ENCODE measurements around the gene VPS37B.
A peak's percentile ranks its signal among the peaks of the same experiment; 100 is the strongest.
"Not testable (repeated sequence)": the region's sequence is repeated elsewhere in the genome, so short reads cannot be mapped to it uniquely, and the experiment has no call there.

Gene VPS37B

DNA sequence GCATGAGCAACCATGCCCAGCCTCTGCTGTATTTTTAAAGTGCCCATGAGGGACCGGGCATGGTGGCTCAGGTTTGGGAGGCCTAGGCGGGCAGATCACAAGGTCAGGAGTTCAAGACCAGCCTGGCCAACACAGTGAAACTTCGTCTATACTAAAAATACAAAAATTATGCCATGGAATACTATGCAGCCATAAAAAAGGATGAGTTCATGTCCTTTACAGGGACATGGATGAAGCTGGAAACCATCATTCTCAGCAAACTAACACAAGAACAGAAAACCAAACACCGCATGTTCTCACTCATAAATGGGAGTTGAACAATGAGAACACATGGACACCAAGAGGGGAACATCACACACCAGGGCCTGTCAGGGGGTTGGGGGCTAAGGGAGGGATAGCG lies 9.3 kb upstream of the VPS37B start:
- not testable (repeated sequence) for DNase-seq

DNA sequence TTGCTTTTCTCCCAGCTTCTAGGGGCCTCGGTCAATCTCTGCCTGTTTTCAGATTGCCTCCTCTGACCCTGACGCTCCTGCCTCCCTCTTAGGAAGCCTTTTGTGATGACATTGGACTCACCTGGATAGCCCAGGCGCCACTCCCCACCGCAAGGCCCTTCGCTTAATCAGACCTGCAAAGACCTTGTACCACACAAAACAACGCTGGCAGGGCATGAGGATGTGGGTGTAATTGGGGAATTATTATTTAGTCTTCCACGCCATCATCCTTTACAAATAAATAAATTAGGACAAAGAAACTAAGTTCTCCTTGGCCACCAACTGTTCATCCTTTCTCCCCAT lies 7.7 kb upstream of the VPS37B start:
- DNase-seq, result no peak

DNA sequence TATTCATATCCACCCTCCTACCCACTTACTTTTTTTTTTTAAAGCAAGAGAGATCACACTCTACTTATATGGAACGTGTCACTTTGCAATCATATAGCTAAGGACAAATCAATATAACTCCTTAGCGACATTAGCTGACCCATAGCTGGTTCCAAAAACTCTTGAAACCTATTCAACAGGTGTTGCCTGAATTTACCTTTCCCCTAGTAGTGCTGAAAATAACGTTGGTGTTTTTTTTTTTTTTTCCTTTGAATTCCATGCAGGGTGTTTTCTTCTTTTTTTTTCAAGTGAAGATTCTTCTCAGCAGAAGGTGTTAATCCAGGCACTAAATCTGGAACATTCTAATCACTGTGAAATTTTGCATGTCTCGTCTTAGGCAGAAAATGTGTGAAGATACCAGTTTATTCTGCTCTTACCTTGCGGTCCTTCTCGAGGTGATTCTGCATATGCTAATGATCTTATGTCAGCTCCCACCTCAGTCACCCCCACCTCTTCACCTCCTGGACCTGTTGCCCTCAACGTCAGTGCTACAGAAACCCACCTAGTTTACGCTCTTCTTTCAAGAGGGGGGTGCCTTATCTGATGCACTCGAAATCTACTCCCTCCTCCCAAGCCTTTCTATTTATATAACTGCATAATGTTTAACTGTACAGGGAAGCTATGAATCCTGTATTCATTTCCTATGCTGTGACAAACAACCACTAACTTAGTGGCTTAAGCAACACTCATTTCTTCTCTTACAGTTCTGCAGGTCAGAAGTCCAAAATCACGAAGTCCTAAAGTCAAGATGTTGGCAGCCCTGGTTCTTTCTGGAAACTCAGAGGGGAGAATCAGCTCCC lies 7.1 kb upstream of the VPS37B start:
- no peak for DNase-seq

DNA sequence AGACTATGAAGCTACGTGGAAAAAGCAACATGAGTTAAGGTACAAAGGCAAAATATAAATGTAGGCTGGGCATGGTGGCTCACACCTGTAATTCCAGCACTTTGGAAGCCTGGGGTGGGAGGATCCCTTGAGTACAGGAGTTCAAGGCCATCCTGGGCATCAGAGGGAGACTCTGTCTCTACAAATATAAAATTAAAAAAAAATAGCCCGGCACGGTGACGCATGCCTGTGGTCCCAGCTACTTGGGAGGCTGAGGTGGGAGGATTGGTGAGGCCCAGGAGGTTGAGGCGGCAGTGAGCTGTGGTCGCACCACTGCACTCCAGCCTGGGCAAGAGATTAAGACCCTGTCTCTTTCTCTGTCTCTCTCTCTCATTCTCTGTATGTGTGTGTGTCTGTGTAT lies 4.0 kb upstream of the VPS37B start:
- no peak for DNase-seq

DNA sequence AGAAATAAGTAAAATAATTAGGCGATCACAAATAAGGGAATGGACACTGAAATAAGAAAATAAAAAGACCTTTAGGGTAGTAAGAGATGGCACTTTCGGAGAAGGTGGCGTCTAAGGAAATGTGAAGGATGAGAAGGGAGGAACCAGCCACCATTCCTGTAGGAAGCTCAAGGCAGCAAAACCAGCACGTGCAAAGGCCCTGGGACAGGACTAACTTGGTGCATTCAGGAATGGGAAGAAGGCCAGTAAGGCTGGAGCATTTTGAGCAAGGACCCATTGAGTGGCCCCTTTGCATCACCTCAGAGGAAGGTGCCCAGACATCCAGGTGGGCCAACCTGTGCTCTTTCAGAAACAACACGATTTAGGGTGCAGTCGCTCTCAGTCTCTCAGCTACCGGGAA lies 738 bp upstream of the VPS37B start:
- DNase-seq, result no peak

DNA sequence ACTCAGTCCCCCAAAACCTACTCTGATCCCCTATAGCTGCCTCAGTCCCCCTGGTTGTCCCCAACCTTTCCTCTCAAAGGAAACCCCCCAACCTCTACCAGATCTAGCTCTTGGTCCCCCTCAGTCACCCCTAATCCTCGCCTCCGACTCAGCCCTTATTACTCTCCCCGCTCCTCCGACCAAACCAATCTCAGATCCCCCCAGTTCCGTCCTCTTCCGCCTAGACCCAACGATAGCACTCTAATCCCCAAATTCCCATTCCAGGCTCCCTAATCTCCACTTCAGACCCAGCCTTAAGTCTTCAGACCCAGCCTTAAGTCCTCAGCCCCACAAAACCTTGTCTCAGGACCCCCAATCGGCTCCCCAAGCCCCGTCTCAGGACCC lies 612 bp downstream of the VPS37B start:
- no peak for DNase-seq

DNA sequence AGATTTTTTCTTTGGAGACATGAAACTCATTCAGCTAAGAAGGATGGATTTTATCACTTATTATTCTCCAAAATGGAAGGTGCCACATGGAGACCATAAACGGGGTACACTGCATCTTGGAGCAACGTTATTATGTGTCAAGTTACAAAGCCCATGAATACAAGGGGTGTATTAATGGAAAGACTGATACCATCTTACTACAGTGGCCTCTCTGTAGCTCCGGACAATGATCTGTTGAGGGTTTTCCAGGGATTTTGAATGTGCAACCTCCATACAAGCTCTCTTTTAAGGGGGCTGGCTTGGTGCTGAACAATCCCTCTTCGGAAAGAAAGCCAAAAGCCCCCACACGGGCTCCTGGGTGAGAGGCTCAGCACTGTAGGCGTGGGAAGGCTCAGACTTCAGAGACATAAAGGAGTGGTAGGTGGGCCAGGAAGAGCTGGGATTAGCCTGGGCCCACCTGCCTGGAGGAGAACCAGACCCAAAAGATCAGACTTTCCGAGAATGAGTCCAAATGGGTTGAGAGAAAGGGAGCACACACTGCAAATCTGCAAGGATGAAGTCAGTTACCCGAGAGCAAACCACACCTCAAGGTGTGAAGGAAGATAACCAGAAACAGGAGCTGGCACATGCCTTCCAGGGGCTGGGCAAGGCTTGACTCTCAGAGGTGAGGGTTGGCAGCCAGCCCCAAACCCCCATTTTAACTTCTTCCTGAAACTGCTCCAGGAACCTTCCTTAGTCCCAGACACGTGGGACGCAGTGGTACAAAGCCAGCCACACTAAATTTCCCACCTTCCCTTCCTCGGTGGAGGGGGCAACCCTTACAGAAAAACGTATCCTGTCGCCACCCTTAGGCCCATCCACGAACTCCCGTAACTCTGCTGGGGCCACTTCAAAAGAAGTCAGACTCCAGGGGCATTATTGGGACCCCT lies 1.5 kb downstream of the VPS37B start:
- peak; percentile 46 for DNase-seq

DNA sequence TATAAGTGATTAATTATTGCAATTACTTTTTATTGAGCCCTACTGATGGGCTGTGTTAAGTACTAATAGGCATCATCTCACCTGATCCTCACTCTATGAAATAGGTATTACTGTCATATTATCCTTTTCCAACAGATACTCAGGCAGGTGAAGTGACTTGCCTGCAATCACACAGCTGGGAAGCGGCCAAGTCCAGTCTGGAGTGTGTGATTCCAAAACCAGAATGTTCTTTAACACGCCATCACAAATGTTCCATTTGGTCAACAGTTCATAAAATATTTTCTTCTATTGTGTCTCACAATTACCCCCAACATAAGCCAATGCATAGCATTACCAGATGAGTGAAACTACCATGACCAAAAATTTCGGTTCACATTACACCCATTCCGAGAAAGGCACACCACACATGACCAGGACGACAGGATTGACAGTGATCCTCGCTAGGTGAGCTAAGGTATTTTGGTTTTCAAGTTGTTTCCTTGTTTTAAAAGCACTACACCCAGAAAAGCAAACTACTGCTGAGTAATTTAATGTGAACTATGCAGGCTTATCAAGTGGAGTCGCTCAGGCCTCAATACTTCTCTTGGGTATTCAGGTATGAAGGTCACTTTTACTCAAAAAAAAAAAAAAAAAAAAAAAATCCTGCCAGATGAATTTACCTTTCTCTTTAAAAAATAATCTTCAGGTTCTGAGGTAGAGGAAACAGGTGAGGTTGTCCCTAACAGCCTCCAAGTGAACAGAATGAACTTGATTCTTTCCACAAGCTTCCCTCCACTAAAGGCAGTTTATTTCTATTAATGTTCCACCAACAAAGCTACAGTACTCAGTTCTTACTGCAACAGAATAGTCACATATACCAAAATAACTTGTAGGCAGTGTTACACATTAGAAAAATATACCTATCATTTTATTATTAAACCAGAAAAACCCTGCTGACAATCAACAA lies 2.4 kb downstream of the VPS37B start:
- DNase-seq, result no peak

DNA sequence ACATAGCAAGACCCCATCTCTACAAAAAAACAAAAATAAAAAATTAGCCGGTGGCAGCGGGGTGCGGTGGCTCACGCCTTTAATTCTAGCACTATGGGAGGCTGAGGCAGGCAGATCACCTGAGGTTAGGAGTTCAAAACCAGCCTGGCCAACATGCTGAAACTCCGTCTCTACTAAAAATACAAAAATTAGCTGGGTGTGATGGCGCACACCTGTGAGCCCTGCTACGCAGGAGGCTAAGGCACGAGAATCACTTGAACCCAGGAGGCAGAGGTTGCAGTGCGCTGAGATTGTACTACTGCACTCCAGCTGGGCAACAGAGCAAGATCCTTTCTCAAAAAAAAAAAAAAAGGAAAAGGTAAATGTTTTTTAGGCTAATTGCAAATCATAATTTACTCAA lies 3.2 kb downstream of the VPS37B start:
- DNase-seq, result not testable (repeated sequence)

DNA sequence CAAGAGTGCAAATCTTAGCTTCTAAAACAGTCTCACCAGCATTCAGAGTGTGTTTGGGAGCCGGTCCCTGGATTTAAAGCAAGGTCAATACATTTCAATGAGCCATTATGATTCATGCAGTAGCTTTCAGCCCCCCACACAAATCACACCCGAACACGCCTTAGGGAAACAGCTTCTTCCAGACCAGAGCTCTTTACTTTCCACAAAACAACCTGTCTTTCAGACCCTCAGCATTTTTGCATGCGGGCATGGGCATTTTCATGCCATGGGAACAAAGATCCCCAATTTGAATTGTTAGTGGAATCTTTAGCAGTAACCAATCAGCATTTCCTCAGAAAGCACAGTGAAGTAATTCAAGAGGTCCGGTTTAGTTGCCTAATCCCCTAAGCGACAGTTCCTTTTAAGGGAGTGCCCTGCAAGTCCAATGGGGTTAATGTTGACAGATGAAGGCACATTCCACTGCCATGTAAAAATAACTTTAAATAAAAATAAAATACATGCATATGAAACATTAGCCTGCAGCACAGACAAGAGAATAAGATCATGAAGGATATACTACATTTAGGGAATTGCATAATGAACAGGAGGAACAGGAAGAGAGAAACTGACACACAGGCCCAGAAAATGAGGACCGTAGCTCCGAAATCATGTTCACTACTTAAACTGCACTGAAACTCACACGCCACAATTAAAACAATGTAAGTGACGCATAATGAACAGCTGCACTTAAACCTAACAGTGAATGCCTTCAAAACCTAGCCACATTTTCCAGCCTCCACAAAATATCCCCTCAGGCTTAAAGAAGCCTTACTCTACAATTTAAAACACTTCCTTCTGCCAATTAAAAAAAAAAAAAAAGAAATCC lies 4.0 kb downstream of the VPS37B start:
- no peak for DNase-seq

DNA sequence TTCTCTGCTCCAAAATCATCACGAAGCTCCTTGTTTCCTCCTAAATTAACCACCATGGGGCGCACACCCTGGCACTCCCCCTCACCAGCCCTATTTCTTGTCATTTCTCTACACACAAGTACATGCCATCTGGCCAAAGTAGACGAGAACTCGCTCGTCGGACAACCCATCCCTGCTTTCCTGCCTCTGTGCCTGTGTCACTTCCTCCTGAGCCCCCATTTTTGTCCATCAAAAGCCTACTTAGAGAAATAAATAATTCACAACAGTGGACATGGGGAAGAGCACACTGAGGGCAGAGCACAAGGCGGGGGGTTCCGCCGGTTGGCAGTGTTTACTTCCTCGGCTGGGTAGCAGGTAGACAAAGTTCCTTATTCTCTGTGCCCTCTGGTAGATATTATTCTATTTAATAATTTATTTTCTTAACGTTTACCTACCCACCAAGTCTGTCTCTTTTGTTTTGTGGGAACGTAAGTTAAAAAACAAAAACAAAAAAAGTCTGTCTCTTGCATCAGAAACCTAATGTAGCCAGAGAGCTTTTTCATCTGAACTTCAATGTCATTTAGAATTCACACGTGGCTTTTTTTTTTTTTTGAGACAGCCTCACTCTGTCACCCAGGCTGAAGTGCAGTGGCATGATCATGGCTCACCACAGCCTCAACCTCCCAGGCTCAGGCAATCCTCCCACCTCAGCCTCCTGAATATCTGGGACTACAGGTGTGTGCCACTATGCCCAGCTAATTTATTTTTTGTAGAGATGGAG lies 6.0 kb downstream of the VPS37B start:
- DNase-seq, result no peak

DNA sequence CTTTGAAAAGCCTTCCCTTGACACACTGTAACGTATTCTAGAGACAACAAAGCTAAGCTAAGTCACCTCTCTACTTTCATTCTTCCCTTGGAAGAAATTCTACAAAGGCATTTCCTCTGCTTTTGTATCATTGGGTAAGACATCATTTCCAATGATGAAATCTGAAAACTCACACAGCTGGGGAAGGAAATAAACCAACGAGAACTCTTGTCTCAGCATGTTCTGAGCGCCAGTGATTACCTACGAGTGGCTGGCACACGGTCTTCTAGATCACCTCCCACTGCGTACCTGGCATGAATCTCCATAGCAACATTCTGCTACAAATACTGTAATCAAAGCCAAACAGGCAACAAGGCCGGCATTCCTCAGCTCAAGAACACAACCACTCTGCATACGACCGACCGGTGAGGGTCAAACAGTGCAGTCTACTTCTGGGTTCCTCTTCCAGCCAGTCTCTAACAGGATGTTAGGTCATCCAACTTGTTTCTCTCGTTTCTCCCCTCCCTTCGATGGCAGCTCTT lies 7.6 kb downstream of the VPS37B start:
- DNase-seq, result peak; percentile 83

DNA sequence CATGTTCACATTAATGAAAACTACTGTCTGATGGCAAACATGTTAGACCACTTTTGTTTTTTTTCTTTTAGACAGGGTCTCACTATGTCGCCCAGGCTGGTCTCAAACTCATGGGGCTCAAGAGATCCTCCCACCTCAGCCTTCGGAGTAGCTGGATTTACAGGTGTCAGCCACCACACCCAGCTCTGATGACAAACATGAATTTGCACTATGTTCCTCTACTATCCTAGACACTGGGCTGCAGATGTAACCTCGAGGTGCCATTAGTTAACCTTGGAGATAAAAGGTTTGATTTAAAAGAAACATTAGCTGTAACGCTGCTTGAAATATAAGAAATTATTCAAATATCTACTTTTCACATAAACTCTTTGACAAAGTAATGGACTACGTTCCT lies 8.1 kb downstream of the VPS37B start:
- no peak for DNase-seq

DNA sequence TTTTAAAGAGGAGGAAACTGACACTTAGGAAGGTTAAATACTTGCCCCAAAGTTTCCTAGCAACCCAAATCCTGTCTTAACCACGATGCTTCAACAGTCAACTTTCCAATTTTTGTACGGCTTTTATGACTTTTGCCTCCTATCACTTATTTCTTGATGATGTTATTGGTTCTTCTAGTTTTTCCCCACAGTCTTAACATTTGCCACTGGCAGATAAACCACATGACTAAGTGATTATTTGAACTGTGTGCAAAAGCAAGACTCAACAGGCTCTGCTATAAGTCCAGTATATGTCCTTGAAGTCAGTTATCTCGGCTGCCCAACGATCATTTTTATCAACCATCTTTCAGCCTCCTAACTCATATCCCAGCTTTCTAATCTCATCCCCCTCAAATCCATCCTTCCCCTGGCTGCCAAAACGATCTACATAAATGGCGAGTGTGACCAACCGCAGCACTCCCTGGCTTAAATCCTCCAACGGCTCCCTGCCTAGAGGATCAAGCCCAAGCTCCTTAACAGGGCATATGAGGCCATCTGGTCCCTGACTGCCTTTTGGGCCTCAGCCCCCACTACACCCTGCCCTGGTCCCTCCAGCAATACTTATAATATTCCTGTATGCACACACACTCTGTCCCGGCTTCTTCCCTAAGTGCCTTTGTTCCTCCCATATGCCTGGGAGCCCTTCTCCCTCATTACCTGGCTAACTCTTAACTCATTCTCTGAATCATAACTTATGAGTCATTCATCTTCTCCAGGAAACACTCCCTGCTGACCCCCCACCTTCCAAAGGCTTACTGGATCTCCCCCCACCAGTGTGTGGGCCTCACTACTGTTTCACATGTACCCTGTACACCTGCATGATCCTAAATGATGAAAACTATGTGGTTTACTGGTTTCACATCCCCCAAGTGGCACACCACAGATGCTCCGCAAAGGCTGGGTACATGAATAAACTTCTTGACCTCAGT lies 8.8 kb downstream of the VPS37B start:
- peak; percentile 39 for DNase-seq

DNA sequence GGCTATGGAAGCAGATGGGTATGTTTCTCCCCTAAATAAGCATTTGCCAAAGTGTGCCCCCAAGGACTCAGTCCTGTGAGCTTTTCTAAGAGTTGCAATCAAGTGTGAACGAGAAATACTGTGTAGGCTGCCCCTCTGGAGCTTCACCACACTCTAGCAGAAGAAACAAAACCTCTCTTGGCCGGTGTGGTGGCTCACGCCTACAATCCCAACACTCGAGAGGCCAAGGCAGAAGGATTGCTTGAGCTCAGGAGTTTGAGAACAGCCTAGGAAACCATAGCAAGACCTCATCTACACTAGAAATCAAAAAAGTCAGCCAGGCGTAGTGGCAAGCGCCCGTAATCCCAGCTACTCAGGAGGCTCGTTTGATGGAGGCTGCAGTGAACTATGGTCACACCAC lies 9.8 kb downstream of the VPS37B start:
- no peak for DNase-seq

DNA sequence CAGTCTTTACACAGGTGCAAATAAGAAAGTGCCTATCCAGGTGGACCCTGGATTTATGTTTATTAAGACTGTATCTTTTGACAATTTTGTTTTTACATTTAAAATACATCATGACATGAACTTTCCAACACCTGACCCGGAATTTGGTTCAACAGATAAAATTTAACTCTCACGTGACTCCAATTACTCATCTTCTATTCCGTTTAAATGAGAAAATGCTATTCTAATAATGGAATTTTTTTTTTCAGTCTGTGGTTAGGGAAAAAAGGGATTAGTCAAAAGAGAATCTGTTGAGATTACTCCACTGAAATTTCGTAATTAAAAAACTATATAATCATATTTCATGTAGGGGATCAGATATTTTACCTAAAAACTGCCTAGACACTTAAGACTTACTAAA lies 11.1 kb downstream of the VPS37B start:
- DNase-seq, result no peak

DNA sequence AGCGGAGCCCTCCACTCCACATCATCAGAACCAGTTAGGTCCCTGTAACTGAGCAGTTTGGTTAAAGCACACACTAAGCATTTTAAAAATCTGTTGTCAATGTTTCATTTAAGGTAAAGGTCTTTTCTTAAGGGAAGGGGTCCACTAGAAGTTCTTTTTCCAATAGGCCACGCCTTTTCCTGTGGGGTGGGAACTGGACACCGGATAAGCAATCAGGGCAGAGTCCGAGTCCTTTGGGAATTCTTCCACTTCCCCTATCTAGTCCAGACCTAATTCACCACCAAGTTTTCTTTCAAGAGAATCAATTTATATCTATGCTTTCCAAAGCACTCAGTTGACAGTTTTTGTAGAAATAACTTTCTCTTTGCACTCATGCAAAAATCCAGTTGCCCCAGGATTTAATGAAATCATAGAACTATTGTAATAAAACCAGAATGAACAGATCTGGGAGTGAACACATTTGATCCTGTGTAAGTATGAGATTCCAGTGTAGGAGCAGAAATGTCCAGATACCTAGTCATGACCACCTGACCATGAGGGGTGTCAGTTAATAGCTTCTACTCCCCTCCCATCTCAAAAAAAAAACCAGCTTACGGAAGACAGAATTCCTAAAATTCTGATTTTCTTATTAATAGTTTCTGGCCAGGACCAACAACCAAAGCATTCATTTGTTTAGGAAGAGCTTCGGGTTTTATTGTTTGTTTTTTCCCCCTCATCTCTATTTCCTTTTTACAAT lies 11.7 kb downstream of the VPS37B start:
- DNase-seq, result no peak

DNA sequence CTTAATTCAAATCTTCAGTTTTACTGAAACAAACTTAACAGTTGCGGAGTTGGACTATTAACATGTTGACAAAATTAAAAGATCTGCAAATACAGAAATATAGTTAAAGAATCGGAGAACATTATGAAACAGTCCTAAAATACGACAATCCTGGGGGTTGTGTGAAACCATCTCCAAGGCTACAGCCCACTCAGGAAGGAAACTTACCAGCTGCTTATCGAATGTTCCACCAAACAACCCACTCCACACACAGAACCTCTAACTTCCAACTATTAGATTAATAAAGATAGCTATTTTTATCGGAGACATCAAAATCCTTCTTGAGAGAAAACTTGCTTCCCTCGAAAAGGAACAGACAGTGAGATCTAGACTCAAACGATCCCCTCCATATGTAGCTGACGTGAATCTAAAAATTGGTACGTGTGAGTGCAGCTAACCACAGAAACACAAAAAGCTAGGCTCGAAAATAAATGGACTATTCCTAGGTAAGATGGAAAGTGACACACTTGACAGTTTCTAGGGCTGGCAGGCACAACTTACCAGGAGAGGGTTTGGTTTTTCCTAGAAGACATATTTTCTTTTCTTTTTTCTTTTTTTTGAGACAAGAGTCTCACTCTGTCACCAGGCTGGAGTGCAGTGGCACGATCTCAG lies 12.9 kb downstream of the VPS37B start:
- DNase-seq, result no peak
